Measurements from ENCODE around the gene DAP3. TPM values are rescaled to one million over a fixed set of nuclear protein-coding genes. Genes with fewer than 3 reads are reported as not detected.

The DAP3 gene
- total and polyA plus RNA-seq, 9 of the 15 experiments (the other 6 are each of a cell fraction or from before 2014, with no cell fraction given) = 155 to 484 (median 298) TPM

DNA sequence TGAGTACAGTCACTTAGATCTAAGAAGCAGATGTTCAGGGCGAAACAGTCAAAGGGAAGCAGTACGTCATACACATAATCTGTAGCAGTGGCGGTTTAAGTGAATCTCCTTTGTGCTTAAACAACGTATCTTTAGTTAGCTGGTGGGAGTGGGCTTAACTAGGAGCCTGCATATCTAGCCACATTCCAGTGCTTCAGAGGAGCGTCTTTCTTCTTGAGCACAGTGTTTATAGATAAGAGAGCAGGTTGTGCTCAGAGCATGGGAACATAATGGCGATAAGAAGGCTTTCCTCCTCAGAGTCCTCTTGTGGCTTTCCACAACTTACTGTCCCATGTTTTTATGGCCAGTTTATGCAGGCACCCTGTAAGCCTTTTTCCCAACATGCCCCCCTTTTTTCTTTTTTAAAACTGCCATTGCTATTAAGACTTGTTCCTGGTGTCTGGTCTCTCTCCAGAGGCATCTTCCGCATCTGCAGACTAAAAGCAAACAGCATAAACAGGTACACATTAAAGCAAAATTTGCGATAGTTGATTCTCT, 3.2 kb downstream of the DAP3 start (continued):
- TF ChIP-seq SMARCE1 (IDR thresholded peaks at IDR 0.05) (peak; percentile 76), MXI1 (IDR thresholded peaks at IDR 0.05; ENCODE audit: low read depth, low read length) (no peak), NFXL1 (CRISPR knock-in tag; IDR thresholded peaks at IDR 0.05) (no peak), PURB (CRISPR knock-in tag; IDR thresholded peaks at IDR 0.05; ENCODE audit: low read depth) (no peak), CC2D1A (IDR thresholded peaks at IDR 0.05) (peak; percentile 51; the same call in 1 of the 2 replicates), ZNF583 (CRISPR knock-in tag; IDR thresholded peaks at IDR 0.05) (no peak), ZNF274 (IDR thresholded peaks at IDR 0.05; ENCODE audit: borderline replicate concordance, low read depth, low read length) (no peak), PHF8 (IDR thresholded peaks at IDR 0.05; ENCODE audit: borderline replicate concordance, low read length) (no peak), ATF1 (CRISPR knock-in tag; IDR thresholded peaks at IDR 0.05) (no peak), ATF1 (tag; IDR thresholded peaks at IDR 0.05) (peak; percentile 84), MEF2A (IDR thresholded peaks at IDR 0.05; ENCODE audit: control insufficient read depth, low read depth, low read length) (0 out of 2 replicates have a peak, but pooled peaks have one; percentile 14), ZNF766 (CRISPR knock-in tag; conservative IDR thresholded peaks at IDR 0.05) (no peak), NFRKB (IDR thresholded peaks at IDR 0.05; ENCODE audit: low read depth) (no peak), CAMTA2 (CRISPR knock-in tag; conservative IDR thresholded peaks at IDR 0.05) (no peak), FOXK2 (conservative IDR thresholded peaks at IDR 0.05 in 1 of 2, IDR thresholded peaks at IDR 0.05 in 1 of 2; ENCODE audit: low read depth in 2 of 2) (peak; percentile 25; a peak in 1 of 4 replicates), ARNT (IDR thresholded peaks at IDR 0.05) (peak in 1 of 2 experiments; percentile 62; a peak in 1 of 4 replicates), MCM5 (IDR thresholded peaks at IDR 0.05; ENCODE audit: low read depth) (no peak), POLR2A (conservative IDR thresholded peaks at IDR 0.05) (0 out of 2 replicates have a peak, but pooled peaks have one; percentile 18), PML (IDR thresholded peaks at IDR 0.05; ENCODE audit: low read length) (peak; percentile 43; the same call in 1 of the 2 replicates), HCFC1 (IDR thresholded peaks at IDR 0.05; ENCODE audit: low read depth, low read length) (no peak), ARID1B (IDR thresholded peaks at IDR 0.05) (peak; percentile 89), LEF1 (IDR thresholded peaks at IDR 0.05) (peak; percentile 62; the same call in 1 of the 2 replicates), RFX7 (CRISPR knock-in tag; IDR thresholded peaks at IDR 0.05) (no peak), CBX3 (IDR thresholded peaks at IDR 0.05; ENCODE audit: borderline replicate concordance in 1 of 2, low read length in 2 of 2) (peak in 1 of 2 experiments; percentile 100; a peak in 2 of 3 replicates)
- TF ChIP-seq, protein P1, sequence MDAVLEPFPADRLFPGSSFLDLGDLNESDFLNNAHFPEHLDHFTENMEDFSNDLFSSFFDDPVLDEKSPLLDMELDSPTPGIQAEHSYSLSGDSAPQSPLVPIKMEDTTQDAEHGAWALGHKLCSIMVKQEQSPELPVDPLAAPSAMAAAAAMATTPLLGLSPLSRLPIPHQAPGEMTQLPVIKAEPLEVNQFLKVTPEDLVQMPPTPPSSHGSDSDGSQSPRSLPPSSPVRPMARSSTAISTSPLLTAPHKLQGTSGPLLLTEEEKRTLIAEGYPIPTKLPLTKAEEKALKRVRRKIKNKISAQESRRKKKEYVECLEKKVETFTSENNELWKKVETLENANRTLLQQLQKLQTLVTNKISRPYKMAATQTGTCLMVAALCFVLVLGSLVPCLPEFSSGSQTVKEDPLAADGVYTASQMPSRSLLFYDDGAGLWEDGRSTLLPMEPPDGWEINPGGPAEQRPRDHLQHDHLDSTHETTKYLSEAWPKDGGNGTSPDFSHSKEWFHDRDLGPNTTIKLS (IDR thresholded peaks at IDR 0.05; ENCODE audit: borderline replicate concordance, low read depth) = no peak
- TF ChIP-seq, protein P2, sequence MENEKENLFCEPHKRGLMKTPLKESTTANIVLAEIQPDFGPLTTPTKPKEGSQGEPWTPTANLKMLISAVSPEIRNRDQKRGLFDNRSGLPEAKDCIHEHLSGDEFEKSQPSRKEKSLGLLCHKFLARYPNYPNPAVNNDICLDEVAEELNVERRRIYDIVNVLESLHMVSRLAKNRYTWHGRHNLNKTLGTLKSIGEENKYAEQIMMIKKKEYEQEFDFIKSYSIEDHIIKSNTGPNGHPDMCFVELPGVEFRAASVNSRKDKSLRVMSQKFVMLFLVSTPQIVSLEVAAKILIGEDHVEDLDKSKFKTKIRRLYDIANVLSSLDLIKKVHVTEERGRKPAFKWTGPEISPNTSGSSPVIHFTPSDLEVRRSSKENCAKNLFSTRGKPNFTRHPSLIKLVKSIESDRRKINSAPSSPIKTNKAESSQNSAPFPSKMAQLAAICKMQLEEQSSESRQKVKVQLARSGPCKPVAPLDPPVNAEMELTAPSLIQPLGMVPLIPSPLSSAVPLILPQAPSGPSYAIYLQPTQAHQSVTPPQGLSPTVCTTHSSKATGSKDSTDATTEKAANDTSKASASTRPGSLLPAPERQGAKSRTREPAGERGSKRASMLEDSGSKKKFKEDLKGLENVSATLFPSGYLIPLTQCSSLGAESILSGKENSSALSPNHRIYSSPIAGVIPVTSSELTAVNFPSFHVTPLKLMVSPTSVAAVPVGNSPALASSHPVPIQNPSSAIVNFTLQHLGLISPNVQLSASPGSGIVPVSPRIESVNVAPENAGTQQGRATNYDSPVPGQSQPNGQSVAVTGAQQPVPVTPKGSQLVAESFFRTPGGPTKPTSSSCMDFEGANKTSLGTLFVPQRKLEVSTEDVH (IDR thresholded peaks at IDR 0.05; ENCODE audit: low read depth, partially characterized antibody) = no peak
- TF ChIP-seq, protein P3, sequence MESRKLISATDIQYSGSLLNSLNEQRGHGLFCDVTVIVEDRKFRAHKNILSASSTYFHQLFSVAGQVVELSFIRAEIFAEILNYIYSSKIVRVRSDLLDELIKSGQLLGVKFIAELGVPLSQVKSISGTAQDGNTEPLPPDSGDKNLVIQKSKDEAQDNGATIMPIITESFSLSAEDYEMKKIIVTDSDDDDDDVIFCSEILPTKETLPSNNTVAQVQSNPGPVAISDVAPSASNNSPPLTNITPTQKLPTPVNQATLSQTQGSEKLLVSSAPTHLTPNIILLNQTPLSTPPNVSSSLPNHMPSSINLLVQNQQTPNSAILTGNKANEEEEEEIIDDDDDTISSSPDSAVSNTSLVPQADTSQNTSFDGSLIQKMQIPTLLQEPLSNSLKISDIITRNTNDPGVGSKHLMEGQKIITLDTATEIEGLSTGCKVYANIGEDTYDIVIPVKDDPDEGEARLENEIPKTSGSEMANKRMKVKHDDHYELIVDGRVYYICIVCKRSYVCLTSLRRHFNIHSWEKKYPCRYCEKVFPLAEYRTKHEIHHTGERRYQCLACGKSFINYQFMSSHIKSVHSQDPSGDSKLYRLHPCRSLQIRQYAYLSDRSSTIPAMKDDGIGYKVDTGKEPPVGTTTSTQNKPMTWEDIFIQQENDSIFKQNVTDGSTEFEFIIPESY (CRISPR knock-in tag; IDR thresholded peaks at IDR 0.05) = peak; percentile 17; the same call in 1 of the 2 replicates
